Neural progenitor cell (in vitro differentiated cells): ENCODE measurements around the gene DIO3.

Source experiments
- EZH2 ChIP-seq: fragments of 200-600 bp; sonication (generic); IDR thresholded peaks from 2 replicates; pipeline ENCODE4 v1.6.1; 2017; ENCODE audit warnings: antibody characterized with exemption, mild to moderate bottlenecking, moderate library complexity
- EZH2phosphoT487 ChIP-seq: fragments of 200-600 bp; sonication (generic); IDR thresholded peaks from 2 replicates; pipeline ENCODE4 v1.6.1; 2017; ENCODE audit warnings: antibody characterized with exemption
- TF ChIP-seq, protein P1 (sequence below): fragments of 200-600 bp; sonication (generic); IDR thresholded peaks from 2 replicates; pipeline ENCODE4 v1.5.1; 2017; ENCODE audit warnings: antibody characterized with exemption, mild to moderate bottlenecking

DNA sequence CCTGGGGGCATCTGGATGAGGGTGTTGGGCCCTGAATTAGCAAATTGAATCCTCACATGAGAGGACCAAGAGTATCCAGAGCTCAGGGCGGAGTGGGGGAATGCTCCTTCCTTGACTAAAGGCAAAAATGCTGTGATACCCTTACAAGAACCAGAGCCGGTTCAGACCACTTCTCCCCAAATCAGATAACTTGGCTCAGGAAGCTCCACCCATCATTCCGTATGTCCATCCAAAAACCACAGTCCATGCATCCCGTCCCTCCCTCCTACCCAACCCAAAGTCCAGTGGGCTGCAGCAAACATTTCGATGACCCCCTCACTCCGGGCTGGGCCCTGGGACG lies 22.4 kb downstream of the DIO3 start:
- TF ChIP-seq, protein P1, sequence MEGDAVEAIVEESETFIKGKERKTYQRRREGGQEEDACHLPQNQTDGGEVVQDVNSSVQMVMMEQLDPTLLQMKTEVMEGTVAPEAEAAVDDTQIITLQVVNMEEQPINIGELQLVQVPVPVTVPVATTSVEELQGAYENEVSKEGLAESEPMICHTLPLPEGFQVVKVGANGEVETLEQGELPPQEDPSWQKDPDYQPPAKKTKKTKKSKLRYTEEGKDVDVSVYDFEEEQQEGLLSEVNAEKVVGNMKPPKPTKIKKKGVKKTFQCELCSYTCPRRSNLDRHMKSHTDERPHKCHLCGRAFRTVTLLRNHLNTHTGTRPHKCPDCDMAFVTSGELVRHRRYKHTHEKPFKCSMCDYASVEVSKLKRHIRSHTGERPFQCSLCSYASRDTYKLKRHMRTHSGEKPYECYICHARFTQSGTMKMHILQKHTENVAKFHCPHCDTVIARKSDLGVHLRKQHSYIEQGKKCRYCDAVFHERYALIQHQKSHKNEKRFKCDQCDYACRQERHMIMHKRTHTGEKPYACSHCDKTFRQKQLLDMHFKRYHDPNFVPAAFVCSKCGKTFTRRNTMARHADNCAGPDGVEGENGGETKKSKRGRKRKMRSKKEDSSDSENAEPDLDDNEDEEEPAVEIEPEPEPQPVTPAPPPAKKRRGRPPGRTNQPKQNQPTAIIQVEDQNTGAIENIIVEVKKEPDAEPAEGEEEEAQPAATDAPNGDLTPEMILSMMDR: no peak
- no peak for TF ChIP-seq EZH2phosphoT487
- TF ChIP-seq EZH2: no peak
